ENCODE data around the gene KHK.

Gene KHK

GRCh38 chr2:27054721-27055120 is 31.9 kb upstream of the KHK start:
- H3K4me2 ChIP-seq (ENCODE audit: low read length): no peak overlapping the region
- no peak overlapping the region for H3K23ac ChIP-seq (ENCODE audit: low read length)
- no peak overlapping the region for H4K91ac ChIP-seq (ENCODE audit: low read depth, low read length)
- H2BK5ac ChIP-seq (ENCODE audit: low read depth, low read length, poor library complexity): no peak overlapping the region
- no peak overlapping the region for H4K12ac ChIP-seq (ENCODE audit: low read depth, low read length)
- H3K9me3 ChIP-seq (ENCODE audit: insufficient read depth, low read depth, low read length): no peaks in the 10 kb centered on the region
- H3K79me1 ChIP-seq (ENCODE audit: low read length): peaks cover 16% of the 10 kb centered on the region
- H2BK120ac ChIP-seq (ENCODE audit: insufficient read depth, low read length, poor library complexity): no peak overlapping the region
- H3K4ac ChIP-seq (ENCODE audit: low read depth, low read length): no peak overlapping the region
- no peak overlapping the region for H3K9ac ChIP-seq (ENCODE audit: low read length)
- no peak overlapping the region for H2AFZ ChIP-seq (ENCODE audit: insufficient read depth, low read length, poor library complexity)
- H3K14ac ChIP-seq (ENCODE audit: low read length): no peak overlapping the region
- no peak overlapping the region for H3K4me3 ChIP-seq (ENCODE audit: low read depth, low read length)
- H3K27me3 ChIP-seq (ENCODE audit: insufficient read depth, low read length): no peaks in the 10 kb centered on the region
- peak in 1 of 2 donors; percentile 48 for DNase-seq
- H3K4me1 ChIP-seq (ENCODE audit: control insufficient read depth in 1 of 2, insufficient read depth in 2 of 2, low read length in 2 of 2): peaks cover 5 to 12% of the 10 kb centered on the region in 2 experiments
- peaks cover 3% of the 10 kb centered on the region for H3K79me2 ChIP-seq (ENCODE audit: control insufficient read depth, insufficient read depth, low read length, poor library complexity)
- no peak overlapping the region for H2AK5ac ChIP-seq (ENCODE audit: low read length)
- no peak overlapping the region for H3K27ac ChIP-seq (ENCODE audit: low read depth, low read length)
- H2BK12ac ChIP-seq (ENCODE audit: low read length): no peak overlapping the region
- no peak overlapping the region for H3K18ac ChIP-seq (ENCODE audit: low read length)
- H3K36me3 ChIP-seq (ENCODE audit: control insufficient read depth in 1 of 2, insufficient read depth in 2 of 2, low read length in 2 of 2): peaks cover 28 to 44% of the 10 kb centered on the region in 2 experiments
- no CpG with 5 or more reads among the region's 11 CpGs for WGBS (ENCODE audit: extremely low coverage, insufficient coverage, insufficient read length)
- H4K8ac ChIP-seq (ENCODE audit: low read depth, low read length): no peak overlapping the region

GRCh38 chr2:27057184-27057583 is 29.4 kb upstream of the KHK start:
- no peak overlapping the region for H2BK120ac ChIP-seq (ENCODE audit: insufficient read depth, low read length, poor library complexity)
- H3K9me3 ChIP-seq (ENCODE audit: insufficient read depth, low read depth, low read length): no peaks in the 10 kb centered on the region
- H2AFZ ChIP-seq (ENCODE audit: insufficient read depth, low read length, poor library complexity): no peak overlapping the region
- no peak overlapping the region for H3K4me3 ChIP-seq (ENCODE audit: low read depth, low read length)
- no peaks in the 10 kb centered on the region for H3K79me2 ChIP-seq (ENCODE audit: control insufficient read depth, insufficient read depth, low read length, poor library complexity)
- WGBS (ENCODE audit: extremely low coverage, insufficient coverage, insufficient read length): no CpG with 5 or more reads among the region's 6 CpGs
- H3K14ac ChIP-seq (ENCODE audit: low read length): no peak overlapping the region
- no peak overlapping the region for H3K18ac ChIP-seq (ENCODE audit: low read length)
- no peak overlapping the region for H4K8ac ChIP-seq (ENCODE audit: low read depth, low read length)
- no peak overlapping the region for H3K4ac ChIP-seq (ENCODE audit: low read depth, low read length)
- no peak overlapping the region for H3K27ac ChIP-seq (ENCODE audit: low read depth, low read length)
- H3K79me1 ChIP-seq (ENCODE audit: low read length): peaks cover 4% of the 10 kb centered on the region
- no peak overlapping the region for H3K9ac ChIP-seq (ENCODE audit: low read length)
- H2BK12ac ChIP-seq (ENCODE audit: low read length): no peak overlapping the region
- no peak overlapping the region for H2AK5ac ChIP-seq (ENCODE audit: low read length)
- no peaks in the 10 kb centered on the region for H3K27me3 ChIP-seq (ENCODE audit: insufficient read depth, low read length)
- H3K4me1 ChIP-seq (ENCODE audit: control insufficient read depth in 1 of 2, insufficient read depth in 2 of 2, low read length in 2 of 2): peaks cover 5 to 9% of the 10 kb centered on the region in 2 experiments
- H3K4me2 ChIP-seq (ENCODE audit: low read length): no peak overlapping the region
- H4K91ac ChIP-seq (ENCODE audit: low read depth, low read length): no peak overlapping the region
- DNase-seq: no peak
- H2BK5ac ChIP-seq (ENCODE audit: low read depth, low read length, poor library complexity): no peak overlapping the region
- no peak overlapping the region for H4K12ac ChIP-seq (ENCODE audit: low read depth, low read length)
- peaks cover 29 to 50% of the 10 kb centered on the region in 2 experiments for H3K36me3 ChIP-seq (ENCODE audit: control insufficient read depth in 1 of 2, insufficient read depth in 2 of 2, low read length in 2 of 2)
- no peak overlapping the region for H3K23ac ChIP-seq (ENCODE audit: low read length)

GRCh38 chr2:27058210-27058609 is 28.4 kb upstream of the KHK start:
- H3K36me3 ChIP-seq (ENCODE audit: control insufficient read depth in 1 of 2, insufficient read depth in 2 of 2, low read length in 2 of 2): peaks cover 27 to 50% of the 10 kb centered on the region in 2 experiments
- no peaks in the 10 kb centered on the region for H3K79me2 ChIP-seq (ENCODE audit: control insufficient read depth, insufficient read depth, low read length, poor library complexity)
- no peak overlapping the region for H3K9ac ChIP-seq (ENCODE audit: low read length)
- H2BK12ac ChIP-seq (ENCODE audit: low read length): no peak overlapping the region
- no peak overlapping the region for H4K91ac ChIP-seq (ENCODE audit: low read depth, low read length)
- H3K9me3 ChIP-seq (ENCODE audit: insufficient read depth, low read depth, low read length): no peaks in the 10 kb centered on the region
- no peak overlapping the region for H2BK120ac ChIP-seq (ENCODE audit: insufficient read depth, low read length, poor library complexity)
- no peak overlapping the region for H3K23ac ChIP-seq (ENCODE audit: low read length)
- peaks cover 4% of the 10 kb centered on the region for H3K79me1 ChIP-seq (ENCODE audit: low read length)
- WGBS (ENCODE audit: extremely low coverage, insufficient coverage, insufficient read length): no CpG with 5 or more reads among the region's 10 CpGs
- no peak overlapping the region for H4K12ac ChIP-seq (ENCODE audit: low read depth, low read length)
- no peak for DNase-seq
- no peak overlapping the region for H3K14ac ChIP-seq (ENCODE audit: low read length)
- no peak overlapping the region for H2AFZ ChIP-seq (ENCODE audit: insufficient read depth, low read length, poor library complexity)
- no peaks in the 10 kb centered on the region for H3K27me3 ChIP-seq (ENCODE audit: insufficient read depth, low read length)
- peaks cover 5 to 7% of the 10 kb centered on the region in 2 experiments for H3K4me1 ChIP-seq (ENCODE audit: control insufficient read depth in 1 of 2, insufficient read depth in 2 of 2, low read length in 2 of 2)
- H2BK5ac ChIP-seq (ENCODE audit: low read depth, low read length, poor library complexity): no peak overlapping the region
- H4K8ac ChIP-seq (ENCODE audit: low read depth, low read length): no peak overlapping the region
- no peak overlapping the region for H2AK5ac ChIP-seq (ENCODE audit: low read length)
- H3K18ac ChIP-seq (ENCODE audit: low read length): no peak overlapping the region
- no peak overlapping the region for H3K27ac ChIP-seq (ENCODE audit: low read depth, low read length)
- no peak overlapping the region for H3K4me2 ChIP-seq (ENCODE audit: low read length)
- no peak overlapping the region for H3K4ac ChIP-seq (ENCODE audit: low read depth, low read length)
- H3K4me3 ChIP-seq (ENCODE audit: low read depth, low read length): no peak overlapping the region

- H3K27ac ChIP-seq (ENCODE audit: low read depth, low read length): no peak overlapping the region
- no peaks in the 10 kb centered on the region for H3K27me3 ChIP-seq (ENCODE audit: insufficient read depth, low read length)
- no peaks in the 10 kb centered on the region for H3K9me3 ChIP-seq (ENCODE audit: insufficient read depth, low read depth, low read length)
- H3K14ac ChIP-seq (ENCODE audit: low read length): no peak overlapping the region
- no peak overlapping the region for H3K4me3 ChIP-seq (ENCODE audit: low read depth, low read length)
- H3K4me1 ChIP-seq (ENCODE audit: control insufficient read depth in 1 of 2, insufficient read depth in 2 of 2, low read length in 2 of 2): peaks cover 5 to 7% of the 10 kb centered on the region in 2 experiments
- no peak overlapping the region for H2AK5ac ChIP-seq (ENCODE audit: low read length)
- H3K79me2 ChIP-seq (ENCODE audit: control insufficient read depth, insufficient read depth, low read length, poor library complexity): no peaks in the 10 kb centered on the region
- H4K8ac ChIP-seq (ENCODE audit: low read depth, low read length): no peak overlapping the region
- H2BK120ac ChIP-seq (ENCODE audit: insufficient read depth, low read length, poor library complexity): no peak overlapping the region
- H2AFZ ChIP-seq (ENCODE audit: insufficient read depth, low read length, poor library complexity): no peak overlapping the region
- no peak overlapping the region for H3K9ac ChIP-seq (ENCODE audit: low read length)
- H3K4me2 ChIP-seq (ENCODE audit: low read length): no peak overlapping the region
- H2BK5ac ChIP-seq (ENCODE audit: low read depth, low read length, poor library complexity): no peak overlapping the region
- no peak overlapping the region for H2BK12ac ChIP-seq (ENCODE audit: low read length)
- H3K4ac ChIP-seq (ENCODE audit: low read depth, low read length): no peak overlapping the region
- no peak overlapping the region for H4K91ac ChIP-seq (ENCODE audit: low read depth, low read length)
- no peak for DNase-seq
- H3K36me3 ChIP-seq (ENCODE audit: control insufficient read depth in 1 of 2, insufficient read depth in 2 of 2, low read length in 2 of 2): peaks cover 21 to 40% of the 10 kb centered on the region in 2 experiments
- WGBS (ENCODE audit: extremely low coverage, insufficient coverage, insufficient read length): no CpG with 5 or more reads among the region's 15 CpGs
- H4K12ac ChIP-seq (ENCODE audit: low read depth, low read length): no peak overlapping the region
- no peak overlapping the region for H3K23ac ChIP-seq (ENCODE audit: low read length)
- H3K18ac ChIP-seq (ENCODE audit: low read length): no peak overlapping the region
- peaks cover 4% of the 10 kb centered on the region for H3K79me1 ChIP-seq (ENCODE audit: low read length)
These were observed 27.3 kb upstream of the KHK start for GRCh38 chr2:27059141-27059820.

Measured in trophoblast cell (in vitro differentiated cells and primary cell).